ENCODE data around the gene TMEFF1.

The TMEFF1 gene

DNA sequence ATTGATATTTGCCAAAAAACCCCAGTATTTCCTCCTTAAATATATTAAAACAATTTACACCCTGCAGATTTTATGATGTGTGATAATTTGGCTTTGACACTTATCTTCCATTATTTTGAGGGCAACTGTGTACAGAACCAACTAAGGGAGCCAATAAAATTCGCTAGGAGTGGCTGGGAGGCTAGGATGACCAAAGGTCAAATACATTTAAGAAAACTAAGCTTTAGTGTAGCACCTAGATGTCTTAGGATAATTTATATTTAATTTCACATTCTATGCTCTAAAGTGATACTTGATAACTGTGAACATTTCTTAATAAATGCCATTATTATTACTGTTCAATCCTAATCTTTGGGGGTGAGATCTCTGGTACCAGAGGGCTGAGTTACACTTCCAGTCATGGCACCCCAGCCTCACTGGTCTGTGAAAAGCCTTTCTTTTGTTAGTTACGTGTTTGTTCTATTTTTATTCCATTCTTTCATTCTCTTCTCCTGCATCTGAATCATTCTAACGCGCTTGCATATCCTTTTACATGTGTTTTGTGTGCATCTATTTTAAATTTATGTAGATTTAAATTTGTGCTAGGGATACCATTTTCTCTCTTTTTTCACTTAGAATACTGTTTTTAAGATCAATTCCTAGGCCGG, 26.9 kb upstream of the TMEFF1 start:
- DNase-seq (ENCODE audit: low spot score): no peak
- no peak for FAIRE-seq

DNA sequence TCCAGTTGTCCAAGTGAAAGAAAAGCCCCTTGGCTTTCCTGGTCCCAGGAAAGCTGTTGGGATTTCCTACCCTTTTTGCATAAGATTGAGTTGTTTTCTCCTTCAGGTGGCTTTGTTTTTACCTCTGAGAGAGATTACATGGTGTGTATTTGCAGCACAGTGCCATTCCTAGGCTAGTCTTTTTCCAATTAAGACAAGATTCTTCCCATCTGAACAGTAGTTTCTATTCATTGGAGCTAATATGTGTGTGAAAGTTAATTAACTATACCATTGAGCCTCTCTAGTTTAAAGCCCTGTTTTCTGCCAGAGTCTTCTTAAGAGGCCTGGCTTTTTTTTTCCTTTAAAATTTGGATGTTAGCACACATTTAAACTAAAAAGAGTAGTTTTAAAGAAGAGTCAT, 25.9 kb upstream of the TMEFF1 start:
- FAIRE-seq: no peak
- no peak for DNase-seq (ENCODE audit: low spot score)

DNA sequence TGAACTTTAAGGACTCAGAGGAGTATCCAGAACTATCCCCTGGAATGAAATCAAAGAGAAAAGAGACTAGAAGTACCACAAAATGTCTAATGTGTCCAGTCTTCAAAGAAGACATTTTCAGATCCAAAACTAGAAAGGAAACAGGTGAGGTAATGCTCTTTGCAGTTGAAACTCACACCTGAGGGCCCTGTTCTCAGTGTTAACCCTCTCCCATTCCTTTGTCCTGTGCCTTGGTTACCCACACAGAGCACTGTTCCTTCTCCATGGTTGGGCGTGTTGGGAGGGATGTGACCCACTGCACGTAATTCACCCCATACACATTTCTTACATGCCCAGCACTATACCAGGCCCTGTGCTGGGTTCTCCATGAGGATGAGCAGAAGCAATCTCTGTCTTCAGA, 24.7 kb upstream of the TMEFF1 start:
- DNase-seq (ENCODE audit: low spot score) (no peak), FAIRE-seq (no peak)

DNA sequence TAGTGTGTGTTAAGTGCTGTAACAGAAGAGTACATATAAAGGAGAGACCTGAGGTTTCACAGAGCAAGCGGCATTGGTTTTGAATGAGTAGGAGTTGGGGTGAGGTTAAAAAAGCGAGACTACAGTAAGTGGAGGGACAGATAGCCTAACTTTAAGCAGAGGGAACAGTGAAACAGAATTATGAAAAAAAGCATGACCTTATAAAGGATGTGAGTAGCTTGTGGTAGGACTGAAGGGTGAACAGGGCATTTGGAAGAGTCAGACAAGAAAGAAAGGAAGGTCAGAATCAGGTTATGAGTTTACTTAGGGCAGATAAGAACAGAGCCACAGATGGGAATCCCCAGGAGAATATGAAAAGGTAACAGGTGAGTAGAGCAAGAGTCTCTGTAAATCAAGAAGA, 23.5 kb upstream of the TMEFF1 start:
- FAIRE-seq (no peak), DNase-seq (ENCODE audit: low spot score) (no peak)

DNA sequence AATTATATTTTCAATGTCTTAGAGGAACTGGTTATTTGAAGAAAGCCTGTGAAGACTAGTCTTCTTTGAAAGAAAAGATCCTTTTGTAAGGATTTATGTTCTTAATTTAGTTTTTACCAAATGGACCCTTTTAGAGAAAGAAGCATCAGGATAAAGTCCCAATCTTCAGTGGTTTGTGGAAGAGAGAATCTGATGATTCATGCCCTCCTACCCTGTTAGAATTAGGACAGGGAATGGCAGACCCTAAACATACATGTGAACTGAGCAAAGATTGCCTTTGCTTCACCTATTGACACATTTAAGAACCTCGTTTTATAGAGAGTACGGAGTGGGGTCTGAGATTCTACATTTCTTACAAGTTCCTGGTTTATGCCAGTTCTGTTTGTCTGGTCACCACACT, 20.1 kb upstream of the TMEFF1 start:
- FAIRE-seq: no peak
- DNase-seq (ENCODE audit: low spot score): no peak

DNA sequence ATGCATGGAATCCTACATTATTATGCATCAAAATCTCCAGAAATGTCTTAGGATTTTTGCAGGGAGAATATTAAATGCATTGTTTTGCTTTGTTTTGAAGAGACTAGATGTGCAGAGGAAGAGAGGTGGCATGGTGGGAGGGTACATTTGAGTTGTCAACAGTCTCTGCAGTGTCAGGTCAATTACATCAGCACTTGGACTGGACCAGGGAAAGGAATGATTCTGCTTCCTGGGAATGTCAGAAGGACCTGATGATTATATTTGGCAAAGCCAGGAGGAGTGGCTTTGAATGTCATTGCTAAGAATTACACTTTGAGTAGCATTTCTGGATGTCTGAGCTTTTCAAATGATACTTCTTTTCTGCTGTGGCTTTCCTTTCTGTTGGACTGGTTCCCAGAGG, 17.5 kb upstream of the TMEFF1 start:
- DNase-seq (ENCODE audit: low spot score) (no peak), FAIRE-seq (no peak)

DNA sequence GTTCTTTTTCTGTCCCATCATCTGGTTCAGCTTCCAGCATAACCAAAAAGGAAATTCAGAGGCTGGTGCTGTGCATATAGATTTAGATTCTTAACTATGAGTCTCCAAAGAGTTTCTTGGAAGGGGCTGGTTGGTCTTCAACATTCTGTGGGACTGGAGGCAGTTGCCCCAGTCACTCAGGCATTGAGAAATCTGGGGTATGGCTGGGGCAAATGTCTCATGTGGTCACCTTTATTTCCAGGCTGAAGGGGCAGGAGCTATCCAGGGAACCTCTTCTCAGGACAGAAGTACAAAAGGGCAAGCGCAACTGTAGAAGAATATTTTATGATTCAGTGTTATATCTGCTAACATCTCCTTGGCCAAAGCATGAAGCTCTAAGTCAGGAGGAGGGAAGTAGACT, 15.4 kb upstream of the TMEFF1 start:
- DNase-seq (ENCODE audit: low spot score) (no peak), FAIRE-seq (no peak)

DNA sequence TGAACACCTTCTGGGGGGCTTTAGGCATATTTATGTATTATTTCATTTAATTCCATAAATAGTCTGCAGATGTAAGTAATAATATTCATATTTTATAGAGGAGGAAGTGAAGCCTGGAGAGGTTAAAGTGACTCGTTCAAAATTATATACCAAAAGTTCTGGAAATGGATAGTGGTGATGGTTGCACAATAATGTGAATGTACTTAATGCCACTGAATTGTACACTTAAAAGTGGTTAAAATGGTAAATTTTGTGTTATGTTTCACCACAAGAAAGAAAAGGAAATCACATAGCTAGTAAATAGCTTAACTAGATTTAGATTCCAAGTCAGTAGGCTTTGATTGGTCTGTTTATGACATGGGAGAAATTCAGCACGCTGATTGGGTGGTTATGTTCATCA, 13.0 kb upstream of the TMEFF1 start:
- DNase-seq (ENCODE audit: low spot score): no peak
- no peak for FAIRE-seq

DNA sequence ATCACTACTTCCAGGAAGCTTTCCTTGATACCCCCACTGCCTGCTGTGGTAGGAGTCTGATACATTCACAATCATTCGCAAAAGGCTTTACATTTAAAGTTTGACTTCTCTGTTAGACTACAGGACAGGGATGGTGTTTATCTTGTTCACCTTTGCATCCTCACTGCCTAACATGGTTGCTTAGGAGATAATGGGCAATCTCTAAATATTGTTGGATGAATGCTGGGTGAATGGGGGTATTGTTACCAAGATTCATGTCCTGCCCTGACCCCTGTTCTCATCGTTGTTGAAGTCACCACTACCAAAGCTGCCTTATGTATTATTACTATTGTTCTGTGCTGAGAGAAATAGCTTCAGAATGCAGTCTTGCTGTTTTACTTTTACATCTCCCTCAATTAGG, 7.7 kb upstream of the TMEFF1 start:
- FAIRE-seq: no peak
- no peak for DNase-seq (ENCODE audit: low spot score)

DNA sequence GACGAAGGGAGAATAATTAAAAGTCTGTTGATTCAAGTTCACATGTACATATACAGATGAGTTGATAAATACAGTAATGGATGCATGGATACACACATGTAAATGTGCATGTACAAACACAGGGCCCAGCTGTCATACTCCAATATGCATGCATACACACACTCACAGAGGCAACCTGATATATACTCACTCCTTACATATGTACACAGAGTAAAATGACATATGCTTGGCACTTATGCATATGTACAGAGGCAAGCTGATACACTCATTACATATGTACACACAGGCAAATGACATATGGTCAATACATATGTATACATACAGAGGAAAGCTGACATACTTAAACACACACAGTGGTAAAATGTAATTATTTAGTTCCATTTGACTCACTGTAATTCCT, 7.2 kb upstream of the TMEFF1 start:
- FAIRE-seq: no peak
- DNase-seq (ENCODE audit: low spot score): no peak

DNA sequence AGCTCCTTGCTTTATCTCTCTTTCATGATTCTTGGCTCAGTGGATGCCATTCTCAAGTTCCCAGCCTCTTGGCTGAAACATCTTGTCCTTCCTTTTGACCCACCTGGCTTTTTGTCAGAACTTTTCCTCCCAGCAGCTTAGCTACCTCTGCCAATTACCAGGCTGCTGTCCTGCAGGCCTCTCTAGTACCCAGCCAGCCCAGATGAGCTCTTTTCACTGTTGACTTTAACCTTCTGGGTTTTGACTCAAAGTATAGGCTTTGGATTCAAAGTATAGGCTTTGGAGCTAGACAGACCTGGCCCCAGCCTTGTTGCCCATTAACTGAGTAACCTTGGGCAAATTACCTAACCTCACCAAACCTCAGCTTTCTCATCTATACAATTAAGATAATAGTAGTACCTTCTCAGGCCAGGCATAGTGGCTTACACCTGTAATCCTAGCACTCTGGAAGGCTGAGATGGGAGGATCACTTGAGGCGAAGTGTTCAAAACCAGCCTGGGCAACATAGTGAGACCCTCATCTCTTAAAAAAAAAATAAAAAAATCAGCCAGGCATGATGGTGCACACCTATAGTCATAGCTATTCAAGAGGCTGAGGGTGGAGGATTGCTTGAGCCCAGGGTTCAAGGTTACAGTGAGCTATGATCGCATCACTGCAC, 6.6 kb upstream of the TMEFF1 start:
- DNase-seq (ENCODE audit: low spot score): no peak

DNA sequence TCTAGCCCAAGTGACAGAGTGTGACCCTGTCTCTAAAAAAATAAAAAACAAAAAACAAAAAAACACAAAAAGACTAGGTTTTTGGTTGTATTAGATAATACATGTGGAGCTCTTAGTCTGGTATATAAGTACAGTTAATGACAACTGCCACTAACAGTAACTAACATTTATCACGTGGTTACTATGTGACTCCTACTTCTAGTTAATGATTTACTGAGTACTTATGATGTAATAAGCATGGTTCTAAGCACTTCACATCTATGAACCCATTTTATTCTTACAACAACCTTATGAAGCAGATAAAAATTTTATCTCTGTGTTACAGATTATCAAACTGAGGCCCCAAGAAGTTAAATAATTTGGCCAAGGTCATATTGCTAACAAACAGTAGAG, 6.1 kb upstream of the TMEFF1 start:
- no peak for DNase-seq (ENCODE audit: low spot score)
- FAIRE-seq: no peak

More for the DNA sequence above, 6.6 kb upstream of the TMEFF1 start:
- FAIRE-seq: no peak

DNA sequence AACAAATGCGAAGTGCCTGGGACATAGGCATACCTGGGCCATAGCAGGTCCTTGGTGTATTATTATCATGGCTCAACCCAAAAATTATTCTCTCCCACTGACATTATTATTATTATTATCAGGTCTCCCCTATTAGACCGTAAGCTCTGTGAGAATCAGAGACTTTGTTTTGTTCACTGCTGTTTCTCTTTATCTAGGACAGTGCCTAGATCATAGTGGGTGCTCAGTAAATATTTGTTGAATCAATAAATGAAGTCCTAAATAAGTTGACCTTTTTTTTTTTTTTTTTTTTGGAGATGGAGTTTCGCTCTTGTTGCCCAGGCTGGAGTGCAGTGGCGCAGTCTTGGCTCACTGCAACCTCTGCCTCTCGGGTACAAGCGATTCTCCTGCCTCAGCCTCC, 4.9 kb upstream of the TMEFF1 start:
- FAIRE-seq (no peak), DNase-seq (ENCODE audit: low spot score) (no peak)

DNA sequence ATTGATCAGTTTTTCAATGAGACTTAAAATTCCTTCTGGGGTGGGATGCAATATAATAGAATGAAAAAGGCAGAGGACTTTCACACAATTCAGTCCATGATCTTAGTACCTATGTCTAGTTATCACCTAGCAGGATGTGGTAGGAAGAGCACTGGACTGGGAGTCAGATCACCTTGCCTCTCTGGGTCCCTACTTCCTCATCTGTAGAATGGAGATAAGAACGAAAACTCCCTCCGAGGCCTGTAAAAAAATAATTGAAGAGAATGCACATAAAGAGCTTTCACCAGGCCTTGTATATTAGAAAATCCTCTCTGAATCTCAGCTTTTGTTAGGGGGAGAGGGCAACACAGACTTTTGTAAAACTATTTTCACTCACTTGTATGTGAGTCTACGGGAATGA, 681 bp upstream of the TMEFF1 start:
- DNase-seq (ENCODE audit: low spot score) (no peak), FAIRE-seq (no peak)

DNA sequence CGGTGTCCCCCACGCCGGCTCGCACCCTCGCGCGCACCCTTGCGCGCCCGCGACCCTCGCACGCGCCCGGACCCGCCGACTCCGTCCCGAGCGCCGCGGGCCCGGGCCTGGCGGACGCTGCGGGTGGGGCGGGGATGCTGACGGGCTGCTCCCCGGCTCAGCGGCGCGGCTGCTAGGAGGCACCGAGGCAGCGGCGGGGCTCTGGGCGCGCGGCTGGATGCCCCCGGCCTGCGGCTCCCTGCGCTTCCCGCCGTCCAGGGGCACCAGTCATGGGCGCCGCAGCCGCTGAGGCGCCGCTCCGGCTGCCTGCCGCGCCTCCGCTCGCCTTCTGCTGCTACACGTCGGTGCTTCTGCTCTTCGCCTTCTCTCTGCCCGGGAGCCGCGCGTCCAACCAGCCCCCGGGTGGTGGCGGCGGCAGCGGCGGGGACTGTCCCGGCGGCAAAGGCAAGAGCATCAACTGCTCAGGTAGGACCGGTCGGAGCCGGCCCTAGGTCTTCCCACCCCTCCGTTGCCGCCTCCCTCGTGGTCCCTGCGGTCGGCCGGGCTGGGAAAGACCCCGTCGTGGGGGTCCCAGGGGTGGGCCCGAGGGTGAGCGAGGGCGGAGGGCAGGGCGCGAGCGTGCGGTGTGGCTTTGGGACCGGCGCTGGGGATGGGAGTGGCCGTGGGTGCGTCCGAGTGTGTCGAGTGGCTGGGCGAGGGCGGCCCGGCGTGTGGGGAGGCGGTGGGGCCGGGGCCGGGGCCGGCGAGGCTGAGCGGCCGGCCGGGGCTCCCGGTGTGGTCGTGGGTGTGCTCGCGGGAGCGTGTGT, 530 bp downstream of the TMEFF1 start:
- FAIRE-seq (no peak), DNase-seq (ENCODE audit: low spot score) (peak; percentile 62)

DNA sequence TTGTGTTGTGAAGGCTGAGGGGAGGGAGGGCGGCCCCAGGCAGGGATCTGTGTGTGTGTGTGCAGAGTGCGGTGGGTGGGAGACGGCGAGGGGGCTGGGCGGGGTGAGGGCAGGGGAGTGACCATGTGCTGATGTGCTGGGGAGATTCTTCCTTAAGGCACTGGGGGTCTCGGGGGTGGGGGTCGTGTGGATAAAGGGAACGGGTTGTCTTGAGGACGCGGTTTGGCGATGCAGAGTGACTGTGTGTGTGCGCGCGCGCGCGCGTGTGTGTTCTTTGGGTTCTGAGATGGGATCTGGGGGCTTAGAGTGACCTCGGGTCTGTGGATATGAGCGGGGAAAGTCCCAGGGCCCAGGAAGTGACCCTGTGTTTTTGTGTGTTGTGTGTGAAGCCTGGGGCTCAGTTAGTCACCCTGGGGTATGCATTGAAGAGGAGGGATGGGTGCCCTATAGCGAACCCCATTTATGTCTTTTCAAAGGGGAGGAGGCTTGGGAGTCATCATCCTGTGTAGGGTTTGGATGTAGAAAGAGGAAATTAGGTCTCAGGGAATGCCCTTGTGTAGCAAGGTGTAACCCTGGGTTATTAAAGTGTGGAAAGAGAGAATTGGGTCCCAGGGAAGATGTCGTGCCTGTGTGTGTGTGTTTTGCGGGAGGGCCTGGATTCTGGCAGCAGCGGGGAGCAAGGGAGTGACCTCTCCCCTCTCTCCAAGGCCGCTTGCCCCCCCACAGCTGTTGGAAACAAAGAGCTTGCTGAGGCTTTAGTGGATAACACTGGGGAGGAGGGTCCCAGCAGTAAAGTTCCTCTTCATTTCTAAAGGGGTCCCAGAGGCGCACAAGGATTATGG, 1.4 kb downstream of the TMEFF1 start:
- no peak for DNase-seq (ENCODE audit: low spot score)
- no peak for FAIRE-seq

DNA sequence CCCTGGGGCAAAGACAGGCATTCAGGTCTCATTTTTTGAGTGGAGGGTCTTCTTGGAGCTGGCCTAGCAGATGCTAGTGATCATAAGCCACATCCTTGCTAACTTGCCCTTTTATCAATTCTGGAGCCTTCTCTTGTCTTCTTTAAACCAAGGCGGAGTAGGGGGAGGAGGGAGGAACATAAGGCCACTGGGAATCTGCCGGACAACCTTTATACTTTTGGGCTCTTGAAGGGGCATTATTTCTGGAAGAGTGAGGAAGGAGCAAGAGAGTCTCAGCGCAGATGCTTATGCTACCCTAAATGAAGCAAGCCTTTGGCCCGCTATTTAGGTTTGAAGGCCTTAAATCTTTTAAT, 2.0 kb downstream of the TMEFF1 start:
- no peak for FAIRE-seq

DNA sequence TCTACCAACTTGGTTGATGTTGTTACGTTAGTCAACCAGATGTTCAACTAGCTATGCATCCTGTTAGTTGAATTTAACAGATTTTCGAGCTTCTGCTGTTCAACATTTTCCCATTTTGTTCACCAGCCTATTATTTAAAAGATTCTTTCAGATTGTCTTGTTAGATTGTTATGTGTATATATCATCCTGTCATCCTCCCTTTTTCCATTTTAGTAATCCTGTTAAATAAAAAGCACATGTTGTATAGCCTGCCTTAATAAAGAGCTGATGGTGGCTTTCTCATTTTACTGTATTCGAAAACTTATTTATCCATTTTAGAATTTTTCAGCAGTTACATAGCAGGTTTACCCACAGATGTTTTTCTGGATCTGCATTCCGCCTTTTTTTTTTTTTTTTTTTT, 4.3 kb downstream of the TMEFF1 start:
- DNase-seq (ENCODE audit: low spot score) (no peak), FAIRE-seq (no peak)

More for the DNA sequence above, 2.0 kb downstream of the TMEFF1 start:
- no peak for DNase-seq (ENCODE audit: low spot score)

DNA sequence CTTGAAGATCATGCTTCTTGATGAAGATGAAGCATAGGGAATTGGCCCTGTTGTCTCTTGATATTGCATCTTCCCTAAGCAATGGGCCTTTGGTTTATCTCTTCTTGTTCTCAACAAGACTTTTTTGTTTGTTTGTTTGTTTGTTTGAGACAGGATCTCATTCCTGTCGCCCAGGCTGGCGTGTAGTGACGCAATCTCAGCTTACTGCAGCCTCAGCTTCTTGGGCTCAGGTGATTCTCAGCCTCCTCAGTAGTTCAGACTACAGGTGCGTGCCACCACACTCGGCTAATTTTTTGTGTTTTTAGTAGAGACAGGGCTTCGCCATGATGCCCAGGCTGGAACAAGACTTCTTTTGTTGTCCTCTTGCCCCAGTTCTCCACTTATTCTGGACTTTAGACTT, 5.2 kb downstream of the TMEFF1 start:
- no peak for FAIRE-seq

DNA sequence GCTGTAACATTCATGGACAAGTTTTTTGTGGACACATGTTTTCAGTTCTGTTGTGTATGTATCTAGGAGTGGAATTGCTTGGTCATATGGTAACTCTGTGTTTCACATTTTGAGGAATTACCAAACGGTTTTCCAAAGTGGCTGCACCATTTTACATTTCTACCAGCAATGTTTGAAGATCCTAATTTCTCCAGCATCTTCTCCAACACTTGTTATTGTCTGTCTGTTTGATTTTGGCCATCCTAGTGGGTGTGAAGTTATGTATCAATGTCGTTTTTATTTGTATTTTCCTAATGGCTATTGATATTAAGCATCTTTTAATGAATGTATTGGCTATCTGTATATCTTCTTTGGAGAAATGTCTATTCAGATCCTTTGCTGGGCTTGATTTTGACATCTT, 6.9 kb downstream of the TMEFF1 start:
- no peak for FAIRE-seq

More for the DNA sequence above, 5.2 kb downstream of the TMEFF1 start:
- no peak for DNase-seq (ENCODE audit: low spot score)

DNA sequence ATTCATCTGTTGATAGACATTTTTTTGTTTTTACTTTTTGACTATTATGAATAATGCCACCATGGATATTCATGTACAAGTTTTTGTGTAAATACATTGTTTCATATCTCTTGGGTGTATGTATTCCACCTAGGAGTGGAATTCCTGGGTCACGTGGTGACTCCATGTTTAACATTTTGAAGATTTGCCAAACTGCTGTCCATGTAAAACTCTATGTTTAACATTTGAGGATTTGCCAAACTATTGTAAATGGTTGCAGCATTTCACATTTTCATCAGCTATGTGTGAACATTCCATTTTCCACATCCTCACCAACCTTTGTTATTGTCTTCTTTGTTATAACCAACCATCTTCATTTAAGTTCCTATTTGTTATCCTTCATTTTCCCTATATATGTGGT, 12.2 kb downstream of the TMEFF1 start:
- DNase-seq (ENCODE audit: low spot score) (no peak), FAIRE-seq (no peak)

More for the DNA sequence above, 6.9 kb downstream of the TMEFF1 start:
- no peak for DNase-seq (ENCODE audit: low spot score)

All from urothelium cell line (cell line).